GM18870 (cell line): ENCODE results near the gene PRXL2B.
"Not testable (repeated sequence)": the region's sequence is repeated elsewhere in the genome, so short reads cannot be mapped to it uniquely, and the experiment has no call there.

Experiments
- ATAC-seq: cut with Tn5 transposase; IDR thresholded peaks from one replicate; pipeline ENCODE4 v1.9.1; 2021; ENCODE audit warnings: moderate library complexity; ENCODE audit not compliant: unreplicated experiment

Gene PRXL2B

GRCh38 chr1:2550309-2550861 lies 36.2 kb upstream of the PRXL2B start:
- not testable (repeated sequence) for ATAC-seq

- not testable (repeated sequence) for ATAC-seq
Measured at GRCh38 chr1:2551544-2551943, 35.0 kb upstream of the PRXL2B start.

GRCh38 chr1:2552189-2552588 lies 34.4 kb upstream of the PRXL2B start:
- ATAC-seq: no peak

- not testable (repeated sequence) for ATAC-seq
Measured at GRCh38 chr1:2553076-2553475, 33.5 kb upstream of the PRXL2B start.

GRCh38 chr1:2553871-2554620 lies 32.5 kb upstream of the PRXL2B start:
- ATAC-seq: no peak

- no peak for ATAC-seq
Measured at GRCh38 chr1:2554621-2555387, 31.8 kb upstream of the PRXL2B start.

- no peak for ATAC-seq
Measured at GRCh38 chr1:2555634-2556276, 30.8 kb upstream of the PRXL2B start.

- no peak for ATAC-seq
Measured at GRCh38 chr1:2556277-2556677, 30.3 kb upstream of the PRXL2B start, which contains the start of gene TNFRSF14. TSS of gene TNFRSF14 (plus strand) at chr1:2556371. CDS start at chr1:2556665, 294 bp downstream.

GRCh38 chr1:2556678-2557481 lies 29.7 kb upstream of the PRXL2B start:
- ATAC-seq: no peak

GRCh38 chr1:2557482-2558400 lies 28.8 kb upstream of the PRXL2B start:
- no peak for ATAC-seq

GRCh38 chr1:2558420-2558819 lies 28.2 kb upstream of the PRXL2B start:
- ATAC-seq: no peak

- ATAC-seq: no peak
Measured at GRCh38 chr1:2558861-2559260, 27.7 kb upstream of the PRXL2B start.

- no peak for ATAC-seq
Measured at GRCh38 chr1:2559509-2560298, 26.9 kb upstream of the PRXL2B start.

- ATAC-seq: no peak
Measured at GRCh38 chr1:2560299-2561073, 26.1 kb upstream of the PRXL2B start.

- ATAC-seq: no peak
Measured at GRCh38 chr1:2561446-2561845, 25.1 kb upstream of the PRXL2B start.

- ATAC-seq: no peak
Measured at GRCh38 chr1:2561898-2562895, 24.4 kb upstream of the PRXL2B start.

GRCh38 chr1:2563205-2563604 lies 23.4 kb upstream of the PRXL2B start:
- no peak for ATAC-seq
